Neural cell (in vitro differentiated cells): ENCODE measurements around the gene HAAO. TPM values are rescaled to one million over a fixed set of nuclear protein-coding genes. Genes with fewer than 3 reads are reported as not detected.

ENCODE experiments used
- H2AFZ ChIP-seq: fragments of 200-600, 300-800 bp; sonication (generic), shearing (Covaris generic); 2 replicates; pipeline ENCODE4 v1.6.0; 2014; ENCODE audit warnings: low read depth, mild to moderate bottlenecking, antibody characterized with exemption, low read length, moderate library complexity
- H3F3A ChIP-seq: fragments of 200-600 bp; shearing (Covaris generic); 2 replicates; pipeline ENCODE4 v1.6.1; 2016; ENCODE audit warnings: mild to moderate bottlenecking, moderate library complexity, mixed read lengths, antibody characterized with exemption, low read length; ENCODE audit not compliant: insufficient read depth, poor library complexity, severe bottlenecking
- H3K27ac ChIP-seq: fragments of 200-600, 300-800 bp; sonication (generic), shearing (Covaris generic); 2 replicates; pipeline ENCODE4 v1.5.1; 2014; ENCODE audit warnings: mild to moderate bottlenecking, low read length, moderate library complexity
- H3K27me3 ChIP-seq: fragments of 300-800, 200-600 bp; sonication (generic), shearing (Covaris generic); 2 replicates; pipeline ENCODE4 v1.6.0; 2014; ENCODE audit warnings: mild to moderate bottlenecking, low read depth, low read length, moderate library complexity; ENCODE audit not compliant: insufficient read depth
- H3K36me3 ChIP-seq: fragments of 300-800, 200-600 bp; sonication (generic), shearing (Covaris generic); 2 replicates; pipeline ENCODE4 v1.5.1; 2014; ENCODE audit warnings: mild to moderate bottlenecking, antibody characterized with exemption, low read length, moderate library complexity; ENCODE audit not compliant: insufficient read depth
- H3K4me2 ChIP-seq: fragments of 300-800, 200-600 bp; sonication (generic), shearing (Covaris generic); 2 replicates; pipeline ENCODE4 v1.6.0; 2014; ENCODE audit warnings: mild to moderate bottlenecking, low read length
- H3K4me3 ChIP-seq: fragments of 300-800, 200-600 bp; sonication (generic), shearing (Covaris generic); 2 replicates; pipeline ENCODE4 v1.5.1; 2014; ENCODE audit warnings: mild to moderate bottlenecking, low read length, moderate library complexity
- H3K79me2 ChIP-seq: fragments of 200-600 bp; shearing (Covaris generic); replicated peaks from 2 replicates; pipeline ENCODE4 v1.6.0; 2014; ENCODE audit warnings: mild to moderate bottlenecking, low read length, moderate library complexity; ENCODE audit not compliant: insufficient read depth
- H3K9ac ChIP-seq: fragments of 300-800, 200-600 bp; sonication (generic), shearing (Covaris generic); 2 replicates; pipeline ENCODE4 v1.6.1; 2016; ENCODE audit warnings: mild to moderate bottlenecking, low read length, mixed read lengths
- H3K9me2 ChIP-seq: fragments of 200-600 bp; shearing (Covaris generic); 2 replicates; pipeline ENCODE4 v1.6.1; 2016; ENCODE audit warnings: mild to moderate bottlenecking, low read length, mixed read lengths; ENCODE audit not compliant: insufficient read depth
- H3K9me3 ChIP-seq: fragments of 200-600, 300-800 bp; sonication (generic), shearing (Covaris generic); 2 replicates; pipeline ENCODE4 v1.6.1; 2016; ENCODE audit warnings: mild to moderate bottlenecking, mixed run types, low read length, moderate library complexity, mixed read lengths
- H4K20me1 ChIP-seq: fragments of 200-600 bp; shearing (Covaris generic); 2 replicates; pipeline ENCODE4 v1.6.1; 2016; ENCODE audit warnings: mild to moderate bottlenecking, mixed run types; ENCODE audit not compliant: insufficient read depth
- EP300 ChIP-seq: fragments of 450-650 bp; conservative IDR thresholded peaks from 2 replicates; pipeline ENCODE4 v1.6.1; 2014; ENCODE audit warnings: antibody characterized with exemption, mild to moderate bottlenecking, moderate library complexity; ENCODE audit not compliant: poor library complexity, severe bottlenecking
- EZH2 ChIP-seq: fragments of 200-600, 300-800 bp; shearing (Covaris generic), sonication (generic); IDR thresholded peaks from 2 replicates; pipeline ENCODE4 v1.6.1; 2014; ENCODE audit warnings: antibody characterized with exemption, low read length, borderline replicate concordance, mild to moderate bottlenecking; ENCODE audit not compliant: insufficient read depth, poor library complexity, severe bottlenecking
- MXI1 ChIP-seq: fragments of 450-650 bp; conservative IDR thresholded peaks from 2 replicates; pipeline ENCODE4 v1.6.1; 2014; ENCODE audit warnings: antibody characterized with exemption, mild to moderate bottlenecking; ENCODE audit not compliant: poor library complexity, severe bottlenecking
- POLR2AphosphoS5 ChIP-seq: IDR thresholded peaks from 2 replicates; pipeline ENCODE4 v1.6.1; 2012
- RAD21 ChIP-seq: fragments of 450-650 bp; conservative IDR thresholded peaks from 2 replicates; pipeline ENCODE4 v1.6.1; 2014; ENCODE audit warnings: antibody characterized with exemption, mild to moderate bottlenecking, moderate library complexity
- SMC3 ChIP-seq: fragments of 450-650 bp; conservative IDR thresholded peaks from 2 replicates; pipeline ENCODE4 v1.6.1; 2014; ENCODE audit warnings: antibody characterized with exemption, mild to moderate bottlenecking, moderate library complexity; ENCODE audit not compliant: poor library complexity
- TAF1 ChIP-seq: IDR thresholded peaks from 2 replicates; pipeline ENCODE4 v1.6.1; 2012; ENCODE audit warnings: low read depth
- polyA plus RNA-seq: library from polyadenylated mRNA; depleted of rRNA; stranded (reverse); fragments of >200 nt; gene quantifications from 2 replicates; pipeline ENCODE4 v1.2.3, GENCODE V29; 2014
- TF ChIP-seq, protein P1 (sequence below): fragments of 450-650 bp; IDR thresholded peaks from 2 replicates; pipeline ENCODE4 v1.5.1; 2014; ENCODE audit warnings: antibody characterized with exemption, mild to moderate bottlenecking, moderate library complexity; ENCODE audit not compliant: poor library complexity, severe bottlenecking
- TF ChIP-seq, protein P2 (sequence below): IDR thresholded peaks from 2 replicates; pipeline ENCODE4 v1.6.1; 2012; ENCODE audit warnings: borderline replicate concordance

HAAO gene
- polyA plus RNA-seq, 1 donor from 2014 or later: not detected

DNA sequence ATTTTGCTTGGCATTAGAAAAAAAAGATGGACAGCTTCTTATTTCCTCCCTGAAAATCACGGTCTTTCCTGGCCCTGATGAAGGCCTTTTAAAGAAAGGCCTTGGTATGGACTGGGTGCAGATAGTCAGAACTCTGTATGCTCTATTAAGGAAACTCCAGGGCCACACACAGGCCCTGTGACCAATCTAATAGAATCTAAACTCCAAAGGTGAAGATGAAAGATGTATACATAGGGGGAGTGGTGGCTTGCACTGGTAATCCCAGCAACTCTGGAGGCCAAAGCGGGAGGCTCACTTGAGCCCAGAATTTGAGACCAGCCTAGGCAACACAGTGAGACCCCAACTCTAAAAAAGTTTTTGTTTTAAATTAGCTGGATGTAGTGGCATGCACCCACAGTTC is 65.7 kb downstream of the HAAO start:
- no peaks in the 10 kb centered on the region for H4K20me1 ChIP-seq
- no peak overlapping the region for H3K4me2 ChIP-seq
- no peaks in the 10 kb centered on the region for H3K9me3 ChIP-seq
- TF ChIP-seq SMC3: no peak
- no peak for TF ChIP-seq MXI1
- TF ChIP-seq, protein P1, sequence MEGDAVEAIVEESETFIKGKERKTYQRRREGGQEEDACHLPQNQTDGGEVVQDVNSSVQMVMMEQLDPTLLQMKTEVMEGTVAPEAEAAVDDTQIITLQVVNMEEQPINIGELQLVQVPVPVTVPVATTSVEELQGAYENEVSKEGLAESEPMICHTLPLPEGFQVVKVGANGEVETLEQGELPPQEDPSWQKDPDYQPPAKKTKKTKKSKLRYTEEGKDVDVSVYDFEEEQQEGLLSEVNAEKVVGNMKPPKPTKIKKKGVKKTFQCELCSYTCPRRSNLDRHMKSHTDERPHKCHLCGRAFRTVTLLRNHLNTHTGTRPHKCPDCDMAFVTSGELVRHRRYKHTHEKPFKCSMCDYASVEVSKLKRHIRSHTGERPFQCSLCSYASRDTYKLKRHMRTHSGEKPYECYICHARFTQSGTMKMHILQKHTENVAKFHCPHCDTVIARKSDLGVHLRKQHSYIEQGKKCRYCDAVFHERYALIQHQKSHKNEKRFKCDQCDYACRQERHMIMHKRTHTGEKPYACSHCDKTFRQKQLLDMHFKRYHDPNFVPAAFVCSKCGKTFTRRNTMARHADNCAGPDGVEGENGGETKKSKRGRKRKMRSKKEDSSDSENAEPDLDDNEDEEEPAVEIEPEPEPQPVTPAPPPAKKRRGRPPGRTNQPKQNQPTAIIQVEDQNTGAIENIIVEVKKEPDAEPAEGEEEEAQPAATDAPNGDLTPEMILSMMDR: no peak
- TF ChIP-seq POLR2AphosphoS5: no peak
- TF ChIP-seq RAD21: no peak
- TF ChIP-seq, protein P2, sequence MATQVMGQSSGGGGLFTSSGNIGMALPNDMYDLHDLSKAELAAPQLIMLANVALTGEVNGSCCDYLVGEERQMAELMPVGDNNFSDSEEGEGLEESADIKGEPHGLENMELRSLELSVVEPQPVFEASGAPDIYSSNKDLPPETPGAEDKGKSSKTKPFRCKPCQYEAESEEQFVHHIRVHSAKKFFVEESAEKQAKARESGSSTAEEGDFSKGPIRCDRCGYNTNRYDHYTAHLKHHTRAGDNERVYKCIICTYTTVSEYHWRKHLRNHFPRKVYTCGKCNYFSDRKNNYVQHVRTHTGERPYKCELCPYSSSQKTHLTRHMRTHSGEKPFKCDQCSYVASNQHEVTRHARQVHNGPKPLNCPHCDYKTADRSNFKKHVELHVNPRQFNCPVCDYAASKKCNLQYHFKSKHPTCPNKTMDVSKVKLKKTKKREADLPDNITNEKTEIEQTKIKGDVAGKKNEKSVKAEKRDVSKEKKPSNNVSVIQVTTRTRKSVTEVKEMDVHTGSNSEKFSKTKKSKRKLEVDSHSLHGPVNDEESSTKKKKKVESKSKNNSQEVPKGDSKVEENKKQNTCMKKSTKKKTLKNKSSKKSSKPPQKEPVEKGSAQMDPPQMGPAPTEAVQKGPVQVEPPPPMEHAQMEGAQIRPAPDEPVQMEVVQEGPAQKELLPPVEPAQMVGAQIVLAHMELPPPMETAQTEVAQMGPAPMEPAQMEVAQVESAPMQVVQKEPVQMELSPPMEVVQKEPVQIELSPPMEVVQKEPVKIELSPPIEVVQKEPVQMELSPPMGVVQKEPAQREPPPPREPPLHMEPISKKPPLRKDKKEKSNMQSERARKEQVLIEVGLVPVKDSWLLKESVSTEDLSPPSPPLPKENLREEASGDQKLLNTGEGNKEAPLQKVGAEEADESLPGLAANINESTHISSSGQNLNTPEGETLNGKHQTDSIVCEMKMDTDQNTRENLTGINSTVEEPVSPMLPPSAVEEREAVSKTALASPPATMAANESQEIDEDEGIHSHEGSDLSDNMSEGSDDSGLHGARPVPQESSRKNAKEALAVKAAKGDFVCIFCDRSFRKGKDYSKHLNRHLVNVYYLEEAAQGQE: no peak
- TF ChIP-seq EP300: no peak
- no peak for TF ChIP-seq EZH2
- TF ChIP-seq TAF1: no peak
- H3F3A ChIP-seq: no peaks in the 10 kb centered on the region
- H3K9me2 ChIP-seq: no peaks in the 10 kb centered on the region
- no peak overlapping the region for H3K9ac ChIP-seq
- H2AFZ ChIP-seq: no peak overlapping the region
- no peaks in the 10 kb centered on the region for H3K27me3 ChIP-seq
- no peaks in the 10 kb centered on the region for H3K36me3 ChIP-seq
- no peak overlapping the region for H3K4me3 ChIP-seq
- no peaks in the 10 kb centered on the region for H3K79me2 ChIP-seq
- no peak overlapping the region for H3K27ac ChIP-seq

DNA sequence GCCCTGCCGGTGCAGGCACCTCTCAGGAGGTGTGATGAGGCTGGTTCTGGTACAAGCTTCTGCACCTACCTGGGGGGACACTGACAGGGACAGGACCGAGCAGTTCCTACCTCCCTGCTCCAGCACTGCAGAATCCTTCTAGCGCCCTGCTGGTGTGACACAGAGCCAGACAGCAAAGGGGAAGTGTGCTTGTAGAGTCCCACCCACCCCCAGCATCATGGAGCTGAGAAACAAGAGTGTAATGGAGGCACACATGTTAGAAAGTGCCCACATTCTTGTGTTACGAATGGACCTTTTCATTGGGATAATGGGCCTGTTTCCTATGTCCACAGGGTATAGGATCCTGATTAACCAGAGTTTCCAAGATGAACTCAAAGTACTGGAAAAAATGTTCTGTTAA is 66.7 kb downstream of the HAAO start:
- no peaks in the 10 kb centered on the region for H3K79me2 ChIP-seq
- no peaks in the 10 kb centered on the region for H3K9me2 ChIP-seq
- H3K4me2 ChIP-seq: no peak overlapping the region
- H3K4me3 ChIP-seq: no peak overlapping the region
- H3K9ac ChIP-seq: no peak overlapping the region
- H3F3A ChIP-seq: no peaks in the 10 kb centered on the region
- no peak for TF ChIP-seq POLR2AphosphoS5
- TF ChIP-seq TAF1: no peak
- TF ChIP-seq, protein P2: no peak
- no peak for TF ChIP-seq EZH2
- TF ChIP-seq EP300: no peak
- no peak for TF ChIP-seq MXI1
- no peak for TF ChIP-seq RAD21
- TF ChIP-seq, protein P1: no peak
- TF ChIP-seq SMC3: no peak
- no peak overlapping the region for H2AFZ ChIP-seq
- no peaks in the 10 kb centered on the region for H3K36me3 ChIP-seq
- no peaks in the 10 kb centered on the region for H3K27me3 ChIP-seq
- H3K27ac ChIP-seq: no peak overlapping the region
- no peaks in the 10 kb centered on the region for H3K9me3 ChIP-seq
- H4K20me1 ChIP-seq: no peaks in the 10 kb centered on the region
